A549 (cell line): ENCODE measurements around the gene CRB2.

Experiments
- BHLHE40 ChIP-seq: IDR thresholded peaks from 2 replicates; pipeline ENCODE4 v1.6.1; 2012; ENCODE audit warnings: low read depth, low read length, inconsistent platforms
- CBX8 ChIP-seq: fragments of 200-600 bp; sonication (generic); IDR thresholded peaks from 2 replicates; pipeline ENCODE4 v1.6.1; 2016
- EP300 ChIP-seq, 2 experiments: fragments of >200 bp; sonication (Bioruptor Twin); formaldehyde crosslinking; IDR thresholded peaks; 2 replicates in 1 of 2; 3 replicates in 1 of 2; pipeline ENCODE4 v1.6.1; 2016 to 2017
- JUNB ChIP-seq: fragments of >200 bp; sonication (Bioruptor Twin); formaldehyde crosslinking; IDR thresholded peaks from 2 replicates; pipeline ENCODE4 v1.6.1; 2016
- KDM5A ChIP-seq: fragments of 200-600 bp; sonication (generic); IDR thresholded peaks from 2 replicates; pipeline ENCODE4 v1.6.1; 2016; ENCODE audit warnings: antibody characterized with exemption, mild to moderate bottlenecking
- POLR2A ChIP-seq: IDR thresholded peaks from 2 replicates; pipeline ENCODE4 v1.6.1; 2012; ENCODE audit warnings: mild to moderate bottlenecking, low read length
- TF ChIP-seq, protein P1 (sequence below): fragments of >200 bp; sonication (Bioruptor Twin); formaldehyde crosslinking; IDR thresholded peaks from 3 replicates; pipeline ENCODE4 v1.5.1; 2016
- TF ChIP-seq, protein P2 (sequence below): IDR thresholded peaks from 2 replicates; pipeline ENCODE4 v1.6.1; 2012

DNA sequence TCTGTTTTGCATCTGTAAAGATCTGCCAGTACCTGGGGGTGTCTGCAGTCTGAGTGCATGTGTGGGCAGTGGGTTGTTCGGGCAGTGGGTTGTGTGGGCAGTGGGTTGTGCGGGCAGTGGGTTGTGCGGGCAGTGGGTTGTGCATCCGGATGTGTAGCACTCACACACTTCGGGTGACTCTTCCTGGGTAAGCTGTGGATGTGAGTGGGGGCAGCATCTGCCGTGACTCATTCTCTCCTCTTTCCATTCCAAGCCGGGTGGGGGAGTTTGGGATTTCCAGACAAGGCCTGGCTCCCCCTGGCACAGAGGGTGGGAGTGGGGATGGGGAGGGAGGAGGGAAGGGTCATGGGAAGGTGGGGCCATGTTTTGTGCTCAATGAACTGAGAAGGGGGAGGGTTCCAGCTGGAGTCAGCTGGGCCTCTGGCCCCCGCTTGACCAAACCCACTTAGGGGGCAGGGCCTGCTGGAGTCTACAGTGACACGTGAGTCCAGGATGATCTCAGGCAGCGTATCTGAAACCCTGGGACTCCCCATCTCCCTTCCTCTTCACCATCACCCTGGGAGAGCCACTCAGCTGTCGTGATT is 8.3 kb downstream of the CRB2 start:
- TF ChIP-seq, protein P1, sequence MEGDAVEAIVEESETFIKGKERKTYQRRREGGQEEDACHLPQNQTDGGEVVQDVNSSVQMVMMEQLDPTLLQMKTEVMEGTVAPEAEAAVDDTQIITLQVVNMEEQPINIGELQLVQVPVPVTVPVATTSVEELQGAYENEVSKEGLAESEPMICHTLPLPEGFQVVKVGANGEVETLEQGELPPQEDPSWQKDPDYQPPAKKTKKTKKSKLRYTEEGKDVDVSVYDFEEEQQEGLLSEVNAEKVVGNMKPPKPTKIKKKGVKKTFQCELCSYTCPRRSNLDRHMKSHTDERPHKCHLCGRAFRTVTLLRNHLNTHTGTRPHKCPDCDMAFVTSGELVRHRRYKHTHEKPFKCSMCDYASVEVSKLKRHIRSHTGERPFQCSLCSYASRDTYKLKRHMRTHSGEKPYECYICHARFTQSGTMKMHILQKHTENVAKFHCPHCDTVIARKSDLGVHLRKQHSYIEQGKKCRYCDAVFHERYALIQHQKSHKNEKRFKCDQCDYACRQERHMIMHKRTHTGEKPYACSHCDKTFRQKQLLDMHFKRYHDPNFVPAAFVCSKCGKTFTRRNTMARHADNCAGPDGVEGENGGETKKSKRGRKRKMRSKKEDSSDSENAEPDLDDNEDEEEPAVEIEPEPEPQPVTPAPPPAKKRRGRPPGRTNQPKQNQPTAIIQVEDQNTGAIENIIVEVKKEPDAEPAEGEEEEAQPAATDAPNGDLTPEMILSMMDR: no peak
- TF ChIP-seq POLR2A (no peak), EP300 (IDR thresholded peaks at IDR 0.05) (no peak), KDM5A (no peak), BHLHE40 (no peak), JUNB (no peak), CBX8 (no peak)
- TF ChIP-seq, protein P2, sequence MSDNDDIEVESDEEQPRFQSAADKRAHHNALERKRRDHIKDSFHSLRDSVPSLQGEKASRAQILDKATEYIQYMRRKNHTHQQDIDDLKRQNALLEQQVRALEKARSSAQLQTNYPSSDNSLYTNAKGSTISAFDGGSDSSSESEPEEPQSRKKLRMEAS: no peak
